GM21825 (cell line): ENCODE data around the gene VTI1A.
"Not testable (repeated sequence)": the region's sequence is repeated elsewhere in the genome, so short reads cannot be mapped to it uniquely, and the experiment has no call there.

Source experiments
- ATAC-seq: cut with Tn5 transposase; IDR thresholded peaks from one replicate; pipeline ENCODE4 v1.9.1; 2021; ENCODE audit warnings: mild to moderate bottlenecking, moderate library complexity; ENCODE audit not compliant: unreplicated experiment

Gene VTI1A

DNA sequence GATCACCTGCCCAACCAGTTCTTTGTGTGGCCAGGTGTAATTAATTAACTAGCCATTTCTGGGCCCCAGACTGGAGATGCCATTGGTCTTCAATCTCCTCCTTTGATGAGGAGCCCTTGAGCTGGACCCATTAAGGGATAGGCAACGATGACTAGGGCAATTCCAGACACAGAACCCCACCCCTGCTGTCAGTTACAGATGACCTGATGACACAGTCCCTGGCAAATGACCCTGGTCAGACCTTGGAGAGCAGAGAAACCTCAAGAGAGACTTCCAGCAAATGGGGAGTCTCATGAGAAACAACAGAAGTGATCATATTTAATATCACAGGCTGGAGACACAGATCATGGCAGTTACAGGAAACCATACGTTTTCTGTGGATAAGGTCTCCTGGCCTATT lies 401.2 kb downstream of the VTI1A start:
- no peak for ATAC-seq

DNA sequence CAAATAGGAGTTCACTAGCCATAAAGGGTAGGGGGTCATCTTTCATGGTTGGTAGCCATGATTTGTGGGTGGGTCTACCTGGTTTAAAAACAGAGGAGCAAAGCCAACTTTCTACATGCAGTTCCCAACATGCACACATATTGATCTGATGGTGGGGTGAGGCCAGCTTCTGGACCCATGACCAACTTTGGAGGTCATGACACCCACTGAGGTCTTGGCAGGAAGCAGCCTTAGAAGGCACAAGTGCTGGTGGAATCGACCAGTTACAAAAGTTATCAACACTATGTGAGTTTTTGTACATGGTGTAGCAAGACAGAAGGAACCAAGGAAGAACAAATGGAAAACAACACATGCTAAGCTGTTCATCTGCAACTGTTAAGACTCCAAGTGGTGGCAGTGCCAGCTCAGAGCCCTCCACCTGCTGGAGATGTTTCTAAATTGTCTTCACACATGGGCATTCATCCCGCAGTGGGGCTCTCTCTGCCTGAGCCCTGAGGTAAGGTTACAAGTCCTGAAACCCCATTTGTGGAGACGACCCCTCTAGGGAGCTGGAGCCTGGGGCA lies 401.9 kb downstream of the VTI1A start:
- ATAC-seq: no peak

DNA sequence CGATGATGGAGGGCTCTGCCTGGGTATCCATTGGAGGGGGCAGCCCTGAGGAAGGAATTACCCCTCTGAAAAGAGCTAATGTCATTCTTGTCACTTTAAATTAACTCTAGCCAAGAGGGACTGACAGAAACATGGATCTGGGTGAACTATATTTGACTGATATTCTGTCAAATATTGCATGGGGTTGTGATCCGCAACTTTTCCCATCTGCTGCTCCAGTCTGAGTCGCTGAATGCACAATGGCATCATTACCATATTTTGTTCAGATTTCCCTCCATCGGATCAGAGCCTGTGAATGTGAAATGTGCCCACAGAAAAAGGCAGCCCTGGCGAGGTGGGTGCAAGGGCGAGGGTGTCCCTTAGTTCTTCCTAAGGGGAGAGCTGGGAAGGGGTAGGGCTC lies 402.5 kb downstream of the VTI1A start:
- no peak for ATAC-seq

GRCh38 chr10:112851181-112851580 lies 404.2 kb downstream of the VTI1A start:
- ATAC-seq: no peak

DNA sequence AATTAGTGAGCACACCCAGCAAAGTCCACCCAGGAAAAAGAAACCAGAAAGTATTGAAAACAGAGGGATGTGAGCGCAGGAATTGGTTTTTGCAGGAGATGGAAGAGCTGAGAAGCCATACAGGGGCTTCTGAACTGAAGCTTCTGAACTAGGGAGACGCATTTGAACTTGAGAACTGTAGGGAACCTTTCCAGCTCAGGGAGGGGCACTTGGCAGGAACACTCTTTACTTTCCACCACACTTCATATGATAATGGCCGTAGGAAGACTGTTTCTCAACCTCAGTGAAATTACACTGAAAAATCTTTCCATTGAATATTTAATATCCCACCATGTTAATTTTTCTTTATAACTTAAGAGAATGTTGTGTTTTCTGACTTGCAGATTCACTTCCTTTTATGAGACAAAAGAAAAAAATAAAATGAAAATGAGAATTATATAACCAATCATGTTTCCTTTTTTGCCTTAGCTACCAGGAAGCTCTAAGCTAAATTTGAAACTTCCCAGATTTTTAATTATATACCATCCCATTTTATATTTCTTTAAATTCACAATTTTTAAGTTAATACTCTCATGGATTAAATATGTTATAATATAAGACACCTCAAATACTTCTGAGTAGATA lies 404.7 kb downstream of the VTI1A start:
- ATAC-seq: no peak

GRCh38 chr10:112852306-112852705 lies 405.3 kb downstream of the VTI1A start:
- no peak for ATAC-seq

DNA sequence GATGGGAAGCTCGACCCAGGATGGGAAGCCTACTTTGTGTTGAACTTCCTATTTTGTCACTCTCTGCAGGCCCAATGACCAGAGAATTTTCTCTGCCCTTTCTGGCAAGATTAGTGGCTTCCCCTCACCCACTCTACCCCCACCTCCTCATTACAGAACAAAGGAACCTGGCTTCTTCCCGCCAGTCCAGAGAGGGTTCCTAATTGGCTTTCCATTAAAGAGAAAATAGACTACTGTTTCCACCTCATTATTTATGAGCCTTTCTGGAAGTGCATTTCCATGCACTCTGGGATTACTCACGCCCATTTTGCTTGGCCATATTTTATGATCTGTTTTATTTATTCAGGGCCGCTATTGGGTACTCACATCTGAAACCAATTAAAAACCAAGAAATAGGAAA lies 408.1 kb downstream of the VTI1A start:
- ATAC-seq: no peak

GRCh38 chr10:112857493-112857892 lies 410.5 kb downstream of the VTI1A start:
- ATAC-seq: no peak

- ATAC-seq: no peak
These were observed 412.1 kb downstream of the VTI1A start for GRCh38 chr10:112858986-112859651.

DNA sequence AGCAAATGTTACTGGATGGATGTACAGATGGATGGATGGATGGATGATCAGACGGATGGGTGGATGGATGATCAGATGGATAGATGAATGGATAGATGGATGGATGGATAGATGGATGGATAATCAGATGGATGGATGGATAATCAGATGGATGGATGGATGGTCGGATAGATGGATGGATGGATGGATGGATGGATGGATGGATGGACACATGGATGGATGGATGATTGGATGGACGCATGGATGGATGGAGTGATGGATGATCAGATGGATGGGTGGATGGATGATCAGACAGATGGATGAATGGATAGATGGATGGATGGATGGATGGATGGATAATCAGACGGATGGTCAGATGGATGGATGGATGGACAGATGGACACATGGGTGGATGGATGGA lies 412.8 kb downstream of the VTI1A start:
- no peak for ATAC-seq

- not testable (repeated sequence) for ATAC-seq
These were observed 416.4 kb downstream of the VTI1A start for GRCh38 chr10:112863461-112863860.
